Lower leg skin (tissue), 3 donors: ENCODE data around the gene TCF15.

Experiments used
- CTCF ChIP-seq, 3 donors: fragments of 450-650 bp; IDR thresholded peaks; one replicate each; pipeline ENCODE4 v1.5.1; 2016; ENCODE audit warnings: antibody characterized with exemption in 3 of 3, mild to moderate bottlenecking in 3 of 3, moderate library complexity in 2 of 3
- POLR2A ChIP-seq, 2 donors: fragments of 450-650 bp; IDR thresholded peaks; one replicate each; pipeline ENCODE4 v1.6.1; 2016 to 2017; ENCODE audit warnings: antibody characterized with exemption in 2 of 2, mild to moderate bottlenecking in 1 of 2, moderate library complexity in 1 of 2

- TF ChIP-seq CTCF (IDR thresholded peaks at IDR 0.05) (no peak), POLR2A (IDR thresholded peaks at IDR 0.05) (no peak)
Measured at GRCh38 chr20:644692-645317, 34.7 kb upstream of the TCF15 start.
